ENCODE data around the gene FHAD1. TPM values are rescaled to one million over a fixed set of nuclear protein-coding genes. Genes with fewer than 3 reads are reported as not detected.

Gene FHAD1
- total and polyA plus RNA-seq, 10 of the 15 experiments (the other 5 are each of a cell fraction or from before 2014, with no cell fraction given): 0.09 to 1.0 (median 0.32) TPM; not detected in 2

GRCh38 chr1:15207031-15207828, 39.8 kb upstream of the FHAD1 start:
- RAD21 ChIA-PET (ENCODE audit: unreplicated experiment): interaction anchor here (1.9 kb wide), 1 partner anchor 78 kb away, joined by 8 read pairs; no protein-coding TSS in a partner anchor
- Histone ChIP-seq H3K27ac (ENCODE audit: control insufficient read depth, insufficient read depth) (no peak overlapping the region), H3K27me3 (replicated peaks in 1 of 2; ENCODE audit: control insufficient read depth in 2 of 2, insufficient read depth in 2 of 2, low read length in 1 of 2) (no peaks in the 10 kb centered on the region), H2AFZ (ENCODE audit: control insufficient read depth, low read depth, low read length) (no peak overlapping the region), H3K9me3 (replicated peaks; ENCODE audit: control insufficient read depth, insufficient read depth, low read length) (no peaks in the 10 kb centered on the region), H3K4me2 (ENCODE audit: control insufficient read depth, insufficient read depth) (no peak overlapping the region), H3K4me1 (ENCODE audit: control insufficient read depth, insufficient read depth, low read length) (no peaks in the 10 kb centered on the region; the same call in 1 of the 2 replicates), H4K20me1 (ENCODE audit: control insufficient read depth, insufficient read depth) (no peaks in the 10 kb centered on the region), H3K9ac (ENCODE audit: control insufficient read depth, insufficient read depth, low read length) (no peak overlapping the region), H3K4me3 (no peak overlapping the region), H3K36me3 (ENCODE audit: control insufficient read depth in 2 of 2, insufficient read depth in 2 of 2, low read length in 1 of 2) (no peaks in the 10 kb centered on the region), H3K79me2 (ENCODE audit: control insufficient read depth, insufficient read depth, low read length) (no peaks in the 10 kb centered on the region)
- SMC1A ChIA-PET (ENCODE audit: uncharacterized antibody, unreplicated experiment): interaction anchor here (1.0 to 1.9 kb wide), 3 partner anchors 11 to 24 kb away, joined by 3 to 7 read pairs (median 4); no protein-coding TSS in a partner anchor
- no TSS peak for BruUV-seq (replicated peaks)
- 43% methylated on average over 24 of the region's 25 CpGs for WGBS (ENCODE audit: insufficient coverage, insufficient replicate concordance, low lambda C conversion rate, missing lambda C conversion rate)
- ATAC-seq: no peak
- DNase-seq (ENCODE audit: low read depth, low spot score): no peak
- intact Hi-C loops (cut with micrococcal nuclease; ENCODE audit: unreplicated experiment) (no loop called here), in situ Hi-C loops (cut with MboI) (no loop called here)
- TF ChIP-seq SP1 (IDR thresholded peaks at IDR 0.05; ENCODE audit: low read depth, low read length): no peak
- no peak for FAIRE-seq
- POLR2A ChIA-PET: no interaction called here
- CTCF ChIA-PET: interaction anchor here (1.3 kb wide), 1 partner anchor 55 kb away, joined by 4 read pairs; no protein-coding TSS in a partner anchor

DNA sequence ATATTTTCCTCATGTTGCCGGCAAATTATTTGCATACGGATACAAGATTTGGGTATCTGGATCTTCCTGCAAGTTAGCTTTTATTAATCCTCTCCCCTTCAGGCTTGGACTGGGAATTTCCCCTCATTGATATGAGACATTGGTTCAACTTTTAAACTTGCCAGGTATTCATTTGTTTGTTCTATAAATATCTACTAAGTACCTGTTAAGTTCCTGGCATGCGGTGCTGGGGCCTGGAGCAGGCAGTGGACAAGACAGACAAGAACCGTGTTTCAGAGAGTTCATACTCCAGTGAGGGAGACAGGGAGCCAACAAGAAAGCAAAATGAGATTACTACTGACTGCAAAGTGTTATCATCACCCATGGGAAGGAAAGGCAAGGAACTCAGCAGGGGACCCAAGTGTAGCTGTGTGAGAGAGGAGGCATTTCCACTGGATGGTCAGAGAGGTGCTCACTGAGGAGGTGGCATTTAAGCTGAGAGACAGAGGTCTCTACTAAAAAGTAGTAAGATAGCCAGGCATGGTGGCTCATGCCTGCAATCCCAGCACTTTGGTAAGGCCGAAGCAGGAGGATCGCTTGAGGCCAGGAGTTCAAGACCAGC, 39.1 kb upstream of the FHAD1 start:
- intact Hi-C loops (cut with micrococcal nuclease; ENCODE audit: unreplicated experiment): no loop called here
- Histone ChIP-seq H2AFZ (ENCODE audit: control insufficient read depth, low read depth, low read length) (no peak overlapping the region), H3K9ac (ENCODE audit: control insufficient read depth, insufficient read depth, low read length) (no peak overlapping the region), H4K20me1 (ENCODE audit: control insufficient read depth, insufficient read depth) (no peaks in the 10 kb centered on the region), H3K4me3 (no peak overlapping the region), H3K4me2 (ENCODE audit: control insufficient read depth, insufficient read depth) (no peak overlapping the region), H3K36me3 (ENCODE audit: control insufficient read depth in 2 of 2, insufficient read depth in 2 of 2, low read length in 1 of 2) (no peaks in the 10 kb centered on the region), H3K79me2 (ENCODE audit: control insufficient read depth, insufficient read depth, low read length) (no peaks in the 10 kb centered on the region), H3K9me3 (replicated peaks; ENCODE audit: control insufficient read depth, insufficient read depth, low read length) (no peaks in the 10 kb centered on the region), H3K27me3 (replicated peaks in 1 of 2; ENCODE audit: control insufficient read depth in 2 of 2, insufficient read depth in 2 of 2, low read length in 1 of 2) (no peaks in the 10 kb centered on the region), H3K4me1 (ENCODE audit: control insufficient read depth, insufficient read depth, low read length) (no peaks in the 10 kb centered on the region; the same call in 1 of the 2 replicates), H3K27ac (ENCODE audit: control insufficient read depth, insufficient read depth) (no peak overlapping the region)
- ChIA-PET SMC1A (ENCODE audit: uncharacterized antibody, unreplicated experiment) (interaction anchor here (0.9 to 1.4 kb wide), 2 partner anchors 10 to 24 kb away, joined by 3 to 4 read pairs; no protein-coding TSS in a partner anchor), RAD21 (ENCODE audit: unreplicated experiment) (interaction anchor here (1.2 kb wide), 1 partner anchor 79 kb away, joined by 3 read pairs; no protein-coding TSS in a partner anchor), CTCF (no interaction called here), POLR2A (no interaction called here)
- no peak for FAIRE-seq
- TF ChIP-seq, protein P1, sequence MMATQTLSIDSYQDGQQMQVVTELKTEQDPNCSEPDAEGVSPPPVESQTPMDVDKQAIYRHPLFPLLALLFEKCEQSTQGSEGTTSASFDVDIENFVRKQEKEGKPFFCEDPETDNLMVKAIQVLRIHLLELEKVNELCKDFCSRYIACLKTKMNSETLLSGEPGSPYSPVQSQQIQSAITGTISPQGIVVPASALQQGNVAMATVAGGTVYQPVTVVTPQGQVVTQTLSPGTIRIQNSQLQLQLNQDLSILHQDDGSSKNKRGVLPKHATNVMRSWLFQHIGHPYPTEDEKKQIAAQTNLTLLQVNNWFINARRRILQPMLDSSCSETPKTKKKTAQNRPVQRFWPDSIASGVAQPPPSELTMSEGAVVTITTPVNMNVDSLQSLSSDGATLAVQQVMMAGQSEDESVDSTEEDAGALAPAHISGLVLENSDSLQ (IDR thresholded peaks at IDR 0.05): no peak
- TF ChIP-seq GATAD2B (conservative IDR thresholded peaks at IDR 0.05; ENCODE audit: low read depth) (no peak), SP1 (IDR thresholded peaks at IDR 0.05; ENCODE audit: low read depth, low read length) (no peak), SREBF1 (IDR thresholded peaks at IDR 0.05; ENCODE audit: low read length) (no peak), NBN (IDR thresholded peaks at IDR 0.05) (no peak)
- TF ChIP-seq, protein P2, sequence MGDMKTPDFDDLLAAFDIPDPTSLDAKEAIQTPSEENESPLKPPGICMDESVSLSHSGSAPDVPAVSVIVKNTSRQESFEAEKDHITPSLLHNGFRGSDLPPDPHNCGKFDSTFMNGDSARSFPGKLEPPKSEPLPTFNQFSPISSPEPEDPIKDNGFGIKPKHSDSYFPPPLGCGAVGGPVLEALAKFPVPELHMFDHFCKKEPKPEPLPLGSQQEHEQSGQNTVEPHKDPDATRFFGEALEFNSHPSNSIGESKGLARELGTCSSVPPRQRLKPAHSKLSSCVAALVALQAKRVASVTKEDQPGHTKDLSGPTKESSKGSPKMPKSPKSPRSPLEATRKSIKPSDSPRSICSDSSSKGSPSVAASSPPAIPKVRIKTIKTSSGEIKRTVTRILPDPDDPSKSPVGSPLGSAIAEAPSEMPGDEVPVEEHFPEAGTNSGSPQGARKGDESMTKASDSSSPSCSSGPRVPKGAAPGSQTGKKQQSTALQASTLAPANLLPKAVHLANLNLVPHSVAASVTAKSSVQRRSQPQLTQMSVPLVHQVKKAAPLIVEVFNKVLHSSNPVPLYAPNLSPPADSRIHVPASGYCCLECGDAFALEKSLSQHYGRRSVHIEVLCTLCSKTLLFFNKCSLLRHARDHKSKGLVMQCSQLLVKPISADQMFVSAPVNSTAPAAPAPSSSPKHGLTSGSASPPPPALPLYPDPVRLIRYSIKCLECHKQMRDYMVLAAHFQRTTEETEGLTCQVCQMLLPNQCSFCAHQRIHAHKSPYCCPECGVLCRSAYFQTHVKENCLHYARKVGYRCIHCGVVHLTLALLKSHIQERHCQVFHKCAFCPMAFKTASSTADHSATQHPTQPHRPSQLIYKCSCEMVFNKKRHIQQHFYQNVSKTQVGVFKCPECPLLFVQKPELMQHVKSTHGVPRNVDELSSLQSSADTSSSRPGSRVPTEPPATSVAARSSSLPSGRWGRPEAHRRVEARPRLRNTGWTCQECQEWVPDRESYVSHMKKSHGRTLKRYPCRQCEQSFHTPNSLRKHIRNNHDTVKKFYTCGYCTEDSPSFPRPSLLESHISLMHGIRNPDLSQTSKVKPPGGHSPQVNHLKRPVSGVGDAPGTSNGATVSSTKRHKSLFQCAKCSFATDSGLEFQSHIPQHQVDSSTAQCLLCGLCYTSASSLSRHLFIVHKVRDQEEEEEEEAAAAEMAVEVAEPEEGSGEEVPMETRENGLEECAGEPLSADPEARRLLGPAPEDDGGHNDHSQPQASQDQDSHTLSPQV (IDR thresholded peaks at IDR 0.05): no peak
- in situ Hi-C loops (cut with MboI): no loop called here
- no peak for ATAC-seq
- DNase-seq (ENCODE audit: low read depth, low spot score): no peak
- 68% methylated on average over 6 of the region's 6 CpGs for whole genome bisulfite sequencing (ENCODE audit: insufficient coverage, insufficient replicate concordance, low lambda C conversion rate, missing lambda C conversion rate)
- no TSS peak for BruUV-seq (replicated peaks)
